Activated CD4-positive, CD25-positive, alpha-beta regulatory T cell treated with anti-CD3 and anti-CD28 coated beads, Interleukin-2, amount 50 U/mL, for 72 hours (primary cell): ENCODE measurements around the gene AIFM1.
A peak's percentile ranks its signal among the peaks of the same experiment; 100 is the strongest.

ENCODE experiments used
- DNase-seq: peaks from one replicate; pipeline ENCODE4 v3.0.0; 2021

AIFM1 gene

GRCh38 chrX:130090364-130090763 is 75.3 kb downstream of the AIFM1 start:
- DNase-seq = no peak

DNA sequence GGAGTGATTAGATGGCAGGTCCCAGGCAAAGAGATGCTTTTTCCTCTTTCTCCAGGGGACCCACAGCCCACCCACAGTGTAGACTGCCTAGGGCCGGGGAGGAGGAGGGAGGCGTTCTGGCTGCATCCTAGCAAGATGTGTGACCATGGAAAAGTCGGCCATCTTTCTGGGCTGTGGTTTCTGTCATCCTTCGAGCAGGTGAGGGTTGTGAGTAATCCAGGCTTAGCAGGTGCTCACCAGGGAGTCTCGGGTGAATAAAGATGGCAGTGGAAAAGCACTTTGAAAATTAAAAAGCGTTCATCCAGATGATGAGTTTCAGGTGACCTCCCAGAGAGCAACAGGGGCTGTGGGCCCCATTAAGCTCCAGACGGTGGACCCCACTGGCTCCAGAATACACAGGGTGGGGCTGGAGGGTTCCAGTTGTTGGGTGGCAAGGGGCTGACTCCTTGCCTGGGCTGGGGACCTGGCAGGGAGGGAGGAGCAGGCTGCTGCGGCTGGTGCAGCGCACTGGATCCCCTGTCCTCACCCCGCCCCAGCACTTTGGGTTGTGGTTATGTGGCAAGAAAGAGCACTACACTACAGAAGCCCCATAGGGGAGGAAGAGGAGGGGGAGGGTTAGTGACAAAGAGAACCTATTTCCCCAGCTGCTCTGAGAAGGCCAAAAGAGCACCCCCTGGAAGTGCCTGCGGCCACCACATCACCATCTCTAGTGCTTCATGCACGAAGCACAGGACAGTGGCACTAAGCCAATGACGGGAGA is 79.0 kb downstream of the AIFM1 start:
- peak; percentile 56 for DNase-seq

DNA sequence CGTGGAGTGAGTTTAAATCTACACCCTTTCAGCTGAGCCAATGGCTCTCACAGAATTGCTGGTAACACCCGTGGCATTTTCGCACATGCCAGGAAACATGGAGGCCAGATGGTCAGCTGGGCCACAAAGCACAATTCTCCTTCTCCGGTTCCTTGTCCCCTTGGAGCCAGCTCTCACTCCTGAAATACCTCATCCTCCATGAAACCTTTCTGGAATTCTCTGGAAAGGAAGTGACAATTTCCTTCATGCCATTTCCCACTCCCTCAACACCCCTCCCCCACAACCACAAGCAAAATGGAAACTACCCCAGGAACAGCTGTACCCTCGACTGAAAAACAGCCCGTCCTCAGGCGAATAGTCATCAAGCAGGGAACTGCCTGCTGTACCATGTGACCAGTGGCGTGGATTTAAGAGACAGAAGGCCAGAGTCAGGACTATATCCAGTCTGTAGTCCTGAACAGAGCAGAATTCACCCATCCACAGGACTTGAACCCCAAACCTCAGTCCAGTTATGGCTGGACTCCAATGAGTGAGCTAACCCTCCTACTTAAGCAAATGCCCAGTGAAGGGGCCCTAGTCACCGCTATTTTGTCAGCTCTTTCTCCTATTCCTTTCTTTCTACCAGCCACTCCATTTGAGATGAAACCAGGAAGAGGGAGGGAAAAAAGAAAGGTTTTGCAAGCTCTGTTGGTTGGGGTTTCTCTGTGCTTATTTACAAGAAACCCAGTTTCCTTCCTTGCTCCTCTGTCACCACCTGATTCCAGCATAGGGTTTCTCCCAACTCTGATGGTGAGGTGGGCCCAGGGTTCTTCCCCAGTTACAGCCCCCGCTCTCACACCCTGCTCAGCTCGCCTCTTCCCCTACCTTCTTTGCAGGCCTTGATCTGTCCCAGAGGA is 79.8 kb downstream of the AIFM1 start:
- no peak for DNase-seq

DNA sequence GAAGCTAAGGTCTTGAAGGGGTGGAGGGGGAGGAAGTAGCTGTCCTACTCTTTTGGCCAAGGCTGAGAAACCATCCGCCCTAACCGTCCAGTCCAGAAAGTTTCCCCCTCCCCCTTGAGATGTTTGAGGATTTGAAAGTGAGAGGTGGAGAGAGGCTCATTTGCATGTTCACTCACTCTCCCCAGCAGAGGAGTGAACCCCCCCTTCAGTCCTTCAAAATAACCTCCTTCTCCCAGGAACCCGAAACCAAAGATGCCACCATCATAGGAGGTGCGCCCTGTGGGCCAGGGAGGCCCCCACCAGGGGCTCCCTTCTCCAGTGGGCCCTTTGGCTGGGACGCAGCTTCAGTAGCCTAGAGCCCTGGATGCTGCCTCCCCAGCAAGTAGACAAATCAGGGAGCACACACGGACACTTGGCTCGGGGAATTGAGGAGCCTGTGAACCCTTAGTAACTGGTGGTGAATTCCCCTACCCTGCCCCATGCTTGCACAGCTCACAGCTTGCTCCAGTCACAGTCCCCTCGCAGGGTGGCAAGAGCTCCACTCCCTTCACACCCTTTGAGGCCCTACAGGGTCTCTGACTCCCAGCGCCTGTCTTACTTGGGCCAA is 80.9 kb downstream of the AIFM1 start:
- no peak for DNase-seq

DNA sequence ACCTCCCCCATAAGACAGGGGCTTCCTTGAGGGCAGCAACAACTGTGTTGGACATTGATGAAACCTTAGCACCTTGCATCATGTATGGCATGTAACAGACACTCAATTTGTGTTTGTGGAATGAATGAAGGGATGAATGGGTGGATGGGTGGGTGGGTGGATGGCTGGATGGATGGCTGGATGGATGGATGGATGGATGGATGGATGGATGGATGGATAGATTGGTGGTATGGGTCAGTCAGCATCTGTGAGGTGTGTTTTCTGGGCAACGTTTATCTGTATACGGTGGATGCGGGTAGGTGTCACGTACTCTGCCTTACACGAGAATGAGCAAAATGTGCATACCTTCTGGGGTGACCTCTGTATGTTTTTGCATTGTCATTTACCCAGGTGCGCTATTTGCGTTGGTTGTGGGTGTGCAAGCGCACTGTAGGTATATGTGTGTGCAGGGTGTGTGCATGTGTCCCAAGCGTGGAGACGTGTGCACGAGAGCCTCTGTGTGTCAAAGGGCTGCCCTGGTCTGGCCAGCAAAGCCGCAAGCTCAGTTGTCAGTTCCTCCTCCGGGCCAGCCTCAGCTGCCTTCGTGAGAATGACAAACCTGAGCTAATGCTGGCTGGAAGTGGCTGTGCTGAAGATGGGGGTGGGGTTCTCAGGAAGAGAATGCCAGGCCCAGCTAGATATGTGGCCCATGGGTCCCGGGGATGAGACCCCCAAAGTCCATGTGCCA is 81.8 kb downstream of the AIFM1 start:
- no peak for DNase-seq

DNA sequence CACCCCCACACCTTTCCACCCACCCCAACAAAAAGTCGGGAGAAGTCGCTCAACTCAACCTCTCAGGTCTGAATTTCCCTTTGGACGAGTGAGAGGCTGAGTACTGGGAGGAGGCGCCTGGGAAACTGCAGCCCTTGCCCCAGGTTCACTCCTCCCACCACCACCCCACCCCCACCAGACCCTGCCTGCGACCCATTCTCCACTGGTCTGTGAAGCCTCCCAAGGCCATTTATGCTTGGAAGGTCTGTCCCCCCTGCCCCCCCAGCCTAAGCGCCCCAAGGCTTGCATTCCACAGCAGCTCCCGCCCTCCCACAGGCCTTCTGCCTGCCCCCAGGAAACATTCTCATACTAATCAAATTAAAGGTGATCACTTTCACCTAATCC is 82.5 kb downstream of the AIFM1 start:
- no peak for DNase-seq

- DNase-seq = peak; percentile 61
These were observed 83.2 kb downstream of the AIFM1 start for GRCh38 chrX:130082244-130083106.

- no peak for DNase-seq
These were observed 84.1 kb downstream of the AIFM1 start for GRCh38 chrX:130081421-130082045.

GRCh38 chrX:130080791-130081367 is 84.8 kb downstream of the AIFM1 start:
- no peak for DNase-seq

DNA sequence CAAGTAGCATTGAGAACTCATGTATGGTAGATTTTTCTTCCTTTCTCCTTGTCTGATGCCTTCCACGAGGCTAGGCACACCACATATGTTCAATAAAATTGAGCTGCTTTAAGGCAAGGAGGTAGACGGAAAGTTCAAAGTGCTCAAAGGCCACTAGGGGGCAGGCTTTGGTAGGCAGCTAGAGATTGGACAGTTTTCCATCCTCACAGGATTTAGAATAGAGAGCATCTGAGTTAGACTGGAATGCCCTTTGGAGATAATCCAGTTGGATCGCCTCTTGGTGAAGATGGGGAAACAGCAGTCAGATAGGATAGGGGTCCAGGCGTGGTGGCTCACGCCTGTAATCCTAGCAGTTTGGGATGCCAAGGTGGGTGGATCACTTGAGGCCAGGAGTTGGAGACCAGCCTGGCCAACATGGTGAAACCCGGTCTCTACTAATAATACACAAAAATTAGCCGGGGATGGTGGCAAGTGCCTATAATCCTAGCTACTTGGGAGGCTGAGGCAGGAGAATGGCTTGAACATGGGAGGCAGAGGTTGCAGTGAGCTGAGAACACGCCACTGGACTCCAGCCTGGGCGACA is 85.7 kb downstream of the AIFM1 start:
- peak; percentile 61 for DNase-seq
